ENCODE data around the gene GORASP1.

The GORASP1 gene

GRCh38 chr3:39107388-39108199 lies at the start of gene GORASP1, which contains the start of gene TTC21A:
Gene GORASP1 (minus strand): TSS chr3:39107627. CDS start chr3:39107541, 86 bp downstream.
Gene TTC21A (plus strand): TSS chr3:39107680. CDS start chr3:39107838, 158 bp downstream.
- peak; percentile 87 for DNase-seq

- no peak for DNase-seq
Observed at GRCh38 chr3:39156421-39156820, 49.0 kb upstream of the GORASP1 start.

DNA sequence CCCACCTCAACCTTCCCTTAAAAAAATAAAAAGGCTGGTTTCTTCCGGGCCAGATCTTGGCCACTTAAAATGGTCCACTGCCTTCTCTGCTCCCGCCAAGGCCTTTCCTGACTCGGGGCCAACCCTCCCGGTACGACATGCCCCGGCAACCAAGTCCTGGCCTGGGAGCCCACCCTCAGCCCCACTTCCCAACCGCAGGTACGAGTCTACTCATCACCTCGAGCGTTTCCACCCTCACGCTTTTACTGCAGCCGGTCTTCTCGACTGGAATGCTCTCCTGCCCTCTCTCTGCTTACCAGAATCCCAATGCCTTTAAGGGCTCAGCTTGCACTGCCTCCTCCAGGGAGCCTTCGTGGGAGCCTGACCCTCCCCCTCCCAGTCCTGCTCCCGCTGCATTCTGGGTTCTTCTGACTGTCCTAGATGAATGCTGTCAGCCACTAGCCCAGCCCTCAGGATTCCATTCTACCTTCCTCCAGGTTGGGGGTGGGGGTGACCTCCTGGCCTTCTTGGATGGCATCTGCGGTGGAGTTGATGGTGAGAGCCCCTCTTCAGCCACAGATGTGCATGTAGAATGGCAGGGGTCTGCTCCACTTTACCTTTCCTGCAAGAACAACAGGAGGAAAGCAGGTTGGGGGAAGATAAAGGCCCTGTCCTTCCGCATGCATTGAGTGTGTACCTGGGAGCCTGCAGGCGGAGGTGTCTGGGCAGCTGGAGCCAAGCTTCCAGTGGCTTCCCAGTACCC lies 47.0 kb upstream of the GORASP1 start:
- DNase-seq = no peak

GRCh38 chr3:39153977-39154279 lies 46.5 kb upstream of the GORASP1 start:
- DNase-seq = no peak

GRCh38 chr3:39150803-39151631 lies 43.6 kb upstream of the GORASP1 start:
- peak; percentile 64 for DNase-seq

DNA sequence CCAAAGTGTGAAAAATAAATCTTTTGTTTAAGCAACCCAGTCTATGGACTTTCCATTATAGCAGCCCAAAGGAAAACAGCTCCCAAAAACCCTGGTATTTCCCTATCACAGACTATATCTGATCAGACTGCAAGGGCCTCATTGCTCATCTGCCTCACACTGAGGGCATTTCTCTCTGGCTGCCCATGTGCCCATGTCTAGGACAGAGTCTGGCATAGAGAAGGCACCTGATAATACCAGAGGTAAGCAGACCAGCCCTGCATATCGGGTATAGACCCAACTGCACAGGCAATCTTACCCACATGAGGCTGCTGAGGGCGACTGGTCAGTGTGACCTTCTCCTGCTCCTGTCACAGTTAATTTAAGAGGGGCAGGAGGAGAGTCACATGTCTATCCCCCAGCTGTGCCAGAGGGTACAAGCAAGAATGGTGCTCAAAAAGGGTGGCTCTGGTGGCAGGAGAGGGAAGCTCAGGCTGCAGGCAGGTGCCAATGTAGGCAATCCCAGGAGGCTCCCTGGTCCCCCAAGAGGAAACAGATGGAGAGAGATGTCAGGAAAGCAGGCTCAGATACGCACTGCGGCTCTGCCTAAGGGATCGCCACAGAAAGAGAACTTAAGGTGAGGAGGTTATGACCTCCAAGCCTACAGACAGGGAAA lies 42.8 kb upstream of the GORASP1 start:
- no peak for DNase-seq

DNA sequence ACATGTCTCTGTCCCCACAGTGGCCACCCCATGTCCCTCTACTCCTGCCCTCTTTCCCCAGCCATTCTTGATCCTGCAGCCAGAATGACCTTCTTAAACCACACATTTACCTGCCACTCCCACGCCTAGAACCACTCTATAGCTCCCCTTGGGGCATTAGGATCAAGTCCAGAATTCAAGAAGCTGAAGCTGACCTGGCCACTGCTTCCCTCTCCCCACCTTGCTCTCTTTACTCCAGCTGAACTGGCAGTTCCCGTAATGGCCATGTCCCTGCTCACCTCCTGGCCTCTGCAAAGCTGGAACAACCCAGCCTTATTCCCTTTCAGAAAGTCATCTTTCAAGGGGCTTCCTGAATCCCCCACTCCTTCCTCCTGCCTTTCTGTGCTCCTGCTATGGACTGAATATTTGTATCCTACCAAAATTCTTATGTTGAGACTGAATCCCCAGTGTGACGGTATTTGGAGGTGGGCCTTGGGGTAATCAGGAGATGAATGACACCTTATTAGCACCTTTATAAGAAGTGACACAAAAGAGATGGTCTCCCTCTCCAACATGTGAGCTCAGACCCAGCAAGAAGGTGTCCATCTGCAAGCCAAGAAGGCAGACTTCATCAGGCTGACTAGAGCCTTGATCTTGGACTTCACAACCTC lies 42.2 kb upstream of the GORASP1 start:
- no peak for DNase-seq

GRCh38 chr3:39149059-39149455 lies 41.6 kb upstream of the GORASP1 start:
- peak; percentile 70 for DNase-seq

- DNase-seq = peak; percentile 64
Observed at GRCh38 chr3:39148435-39149058, 41.1 kb upstream of the GORASP1 start.

DNA sequence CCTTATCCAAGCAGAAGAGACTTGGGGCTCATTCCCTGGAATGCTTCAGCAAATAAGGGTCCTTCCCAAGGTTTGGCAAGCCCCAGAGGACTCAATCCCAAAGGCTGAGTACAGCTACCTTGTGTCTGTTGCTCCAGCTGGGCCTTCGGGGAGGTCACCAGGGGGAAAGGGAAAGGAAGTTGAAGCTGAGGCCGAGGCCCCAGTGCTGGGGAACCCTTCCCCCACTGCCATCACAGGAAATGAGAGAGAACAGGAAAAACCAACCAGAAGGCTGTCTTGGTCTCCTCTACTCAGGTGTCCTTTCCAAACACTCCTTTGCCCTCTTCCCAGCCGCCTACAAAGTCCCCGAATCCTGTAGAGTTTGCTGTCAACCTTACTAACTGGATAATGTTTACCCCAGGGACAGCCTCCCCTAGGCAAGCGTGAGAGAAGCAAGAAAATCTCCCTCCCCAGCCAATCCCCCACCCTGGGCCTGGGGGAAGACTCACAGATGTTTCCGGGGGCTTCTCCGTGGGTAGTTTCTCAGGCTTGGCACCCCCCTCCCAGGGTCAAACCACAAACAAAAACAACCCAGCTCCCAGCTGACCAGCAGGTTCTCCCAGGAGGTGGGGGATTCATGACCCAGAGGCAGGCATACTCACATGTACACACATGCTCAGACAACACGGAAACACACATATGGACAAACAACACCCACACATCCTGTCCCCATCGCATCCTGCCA lies 40.4 kb upstream of the GORASP1 start:
- DNase-seq = peak; percentile 48

GRCh38 chr3:39146611-39147591 lies 39.5 kb upstream of the GORASP1 start:
- DNase-seq = peak; percentile 93

DNA sequence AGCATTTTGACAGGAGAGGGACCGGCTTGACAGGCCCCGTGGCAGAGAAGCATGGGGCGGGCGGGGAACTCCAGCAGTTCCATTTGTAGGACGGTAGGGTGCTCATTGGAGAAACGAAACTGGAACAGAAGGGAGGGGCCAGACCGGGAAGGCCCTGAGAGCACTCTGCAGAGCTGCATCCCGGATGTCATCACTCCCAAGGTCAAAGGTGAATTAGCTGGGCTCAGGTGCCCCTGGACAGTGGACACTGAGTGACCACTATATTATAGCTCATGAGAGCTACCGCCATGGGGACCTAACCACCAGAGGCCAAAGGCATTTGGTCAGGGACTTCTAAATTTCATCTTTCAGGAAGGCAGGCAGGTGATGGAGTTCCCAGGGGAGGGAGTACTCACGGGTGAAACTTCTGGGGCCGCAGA lies 38.7 kb upstream of the GORASP1 start:
- peak; percentile 94 for DNase-seq

GRCh38 chr3:39144748-39145380 lies 37.4 kb upstream of the GORASP1 start:
- DNase-seq = no peak

GRCh38 chr3:39144095-39144747 lies 36.8 kb upstream of the GORASP1 start:
- no peak for DNase-seq

DNA sequence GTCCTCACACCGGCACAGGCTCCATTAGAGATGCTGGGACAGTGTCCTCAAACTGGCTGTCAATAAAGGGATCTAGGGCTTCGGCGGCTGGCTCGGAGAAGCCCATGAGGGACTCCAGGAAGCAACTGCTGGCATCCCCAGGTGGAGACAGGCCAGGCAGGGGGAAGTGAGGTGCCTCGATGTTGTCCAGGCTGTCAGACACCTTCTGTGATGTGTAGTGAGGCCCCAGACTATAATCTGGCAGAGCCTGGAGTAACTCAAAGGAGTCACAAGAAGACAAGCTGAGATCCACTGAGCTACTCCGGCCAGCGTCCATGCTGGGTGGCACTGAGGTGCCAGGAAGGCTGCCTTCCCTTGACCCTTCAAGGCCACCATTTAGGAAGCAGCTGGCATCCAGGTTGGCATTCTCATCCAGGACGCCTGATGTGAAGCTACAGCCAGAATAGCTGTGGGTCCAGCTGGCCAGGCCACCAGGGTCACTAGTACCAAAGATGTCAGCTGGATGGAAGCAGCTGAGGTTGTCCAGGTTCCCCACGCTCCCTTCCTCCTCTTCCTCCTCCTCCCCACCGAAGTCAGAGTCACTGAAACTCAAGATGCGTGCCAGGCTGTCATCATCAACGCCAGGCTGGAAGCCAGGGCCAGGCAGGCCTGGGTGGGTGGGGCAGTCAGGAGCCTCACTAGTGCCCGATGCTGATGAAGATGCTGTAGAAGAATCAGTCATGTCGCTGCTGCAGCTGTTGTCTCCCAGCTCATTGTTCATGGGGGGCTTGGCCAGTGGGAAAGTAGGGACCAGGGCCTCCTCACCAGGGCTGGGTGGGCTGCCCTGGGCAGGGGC lies 35.8 kb upstream of the GORASP1 start:
- DNase-seq = no peak

- DNase-seq = no peak
Observed at GRCh38 chr3:39142067-39142466, 34.6 kb upstream of the GORASP1 start.

DNA sequence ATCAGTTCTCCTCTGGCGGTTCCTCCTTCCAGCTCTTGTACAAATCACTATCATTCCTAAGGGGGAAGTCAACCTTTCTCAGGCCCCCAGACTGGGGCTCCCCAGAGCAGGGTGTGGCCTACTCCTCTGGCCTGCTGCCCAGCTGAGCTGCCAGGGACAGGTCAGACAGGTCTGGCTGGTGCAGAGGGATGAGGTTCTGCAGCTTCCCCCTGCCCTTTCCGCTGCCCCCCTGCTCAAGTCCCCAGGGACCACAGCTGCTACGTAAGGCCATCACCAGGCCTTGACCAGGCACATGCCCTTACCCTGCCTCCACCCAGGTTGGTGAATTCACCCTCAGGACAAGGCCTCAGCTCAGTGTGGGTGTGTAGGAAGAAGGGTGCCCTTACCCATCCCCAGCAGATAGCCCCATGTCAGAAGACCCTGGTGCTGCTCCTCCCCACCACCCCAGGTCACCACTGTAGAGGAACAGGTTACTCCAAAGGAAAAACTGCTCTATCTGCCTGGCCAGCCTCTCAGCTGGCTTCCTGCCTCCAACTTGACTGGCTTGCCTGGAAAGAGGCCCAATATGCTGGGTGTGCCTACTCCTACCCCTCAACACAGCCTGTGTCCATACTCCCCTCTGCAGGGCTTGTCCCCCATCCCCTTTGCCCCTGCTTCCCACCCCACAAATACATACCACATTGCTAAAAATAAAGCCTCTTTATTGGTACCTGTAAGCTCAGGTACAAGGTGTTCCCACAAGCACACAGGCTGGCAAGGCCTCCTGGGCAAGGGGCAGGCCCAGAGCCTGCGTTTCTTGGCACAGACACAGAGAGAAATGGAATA lies 34.0 kb upstream of the GORASP1 start:
- peak; percentile 57 for DNase-seq
